PC-9 (cell line): ENCODE results near the gene TAC3.
"Not testable (repeated sequence)": the region's sequence is repeated elsewhere in the genome, so short reads cannot be mapped to it uniquely, and the experiment has no call there.

Experiments
- CTCF ChIP-seq: fragments of 200-600 bp; sonication (generic); conservative IDR thresholded peaks from 2 replicates; pipeline ENCODE4 v1.6.1; 2017; ENCODE audit warnings: mixed run types, antibody characterized with exemption, mild to moderate bottlenecking, moderate library complexity
- EZH2 ChIP-seq: fragments of 200-600 bp; sonication (generic); IDR thresholded peaks from 2 replicates; pipeline ENCODE4 v1.8.0; 2017; ENCODE audit warnings: antibody characterized with exemption, low read depth

DNA sequence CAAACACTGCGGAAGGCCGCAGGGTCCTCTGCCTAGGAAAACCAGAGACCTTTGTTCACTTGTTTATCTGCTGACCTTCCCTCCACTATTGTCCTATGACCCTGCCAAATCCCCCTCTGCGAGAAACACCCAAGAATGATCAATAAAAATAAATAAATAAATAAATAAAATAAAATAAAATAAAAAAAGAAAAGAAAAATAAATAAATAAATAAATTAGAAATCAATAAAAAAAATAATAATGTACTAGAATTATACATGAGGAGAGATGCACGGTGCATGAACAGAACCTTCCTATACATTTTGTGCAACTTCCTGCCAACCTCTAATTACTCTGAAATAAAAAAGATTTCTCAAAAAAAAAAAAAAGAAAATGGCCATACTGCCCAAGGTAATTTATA, 51.2 kb downstream of the TAC3 start:
- TF ChIP-seq CTCF, EZH2: not testable (repeated sequence)
